IMR-90 (cell line): ENCODE measurements around the gene PDCL2. TPM values are rescaled to one million over a fixed set of nuclear protein-coding genes. Genes with fewer than 3 reads are reported as not detected.

Source experiments
- ATAC-seq: fragments of 200-7000 bp; cut with Tn5 transposase; 2 replicates; pipeline ENCODE4 v1.9.1; 2020; ENCODE audit warnings: low read depth, mild to moderate bottlenecking, moderate library complexity
- BruUV-seq: library from RNA; stranded (reverse); fragments of 400-500 nt; replicated peaks from 2 replicates; lab custom pipeline; 2021; lab: Mats Ljungman, UMichigan
- CTCF ChIA-PET: fragments of 300-600 bp; formaldehyde crosslinking; extraction: SDS; loops from one replicate; lab custom pipeline; 2021; ENCODE audit warnings: antibody characterized with exemption; lab: Yijun Ruan, JAX
- POLR2A ChIA-PET: fragments of 300-600 bp; sonication (Branson Sonifier 250); formaldehyde crosslinking; loops from one replicate; lab custom pipeline; 2022; ENCODE audit warnings: antibody characterized with exemption; ENCODE audit not compliant: unreplicated experiment; lab: Charles Lee
- DNase-seq: peaks from one replicate; pipeline ENCODE4 v3.0.0; 2013
- H2AFZ ChIP-seq: replicated peaks from 2 replicates; pipeline ENCODE3; 2013; ENCODE audit warnings: low read length, mild to moderate bottlenecking; ENCODE audit not compliant: poor library complexity
- H2AK5ac ChIP-seq: 2 replicates; pipeline ENCODE4 v1.6.1; 2013; ENCODE audit warnings: low read depth, low read length, inconsistent platforms
- H2AK9ac ChIP-seq: replicated peaks from 2 replicates; pipeline ENCODE3; 2013; ENCODE audit warnings: mild to moderate bottlenecking, low read depth, low read length, moderate library complexity; ENCODE audit not compliant: poor library complexity
- H2BK120ac ChIP-seq: 2 replicates; pipeline ENCODE4 v1.6.1; 2013; ENCODE audit warnings: low read depth, low read length, inconsistent platforms
- H2BK15ac ChIP-seq: 3 replicates; pipeline ENCODE4 v1.6.1; 2013; ENCODE audit warnings: low read depth, low read length, inconsistent platforms
- H2BK20ac ChIP-seq: 2 replicates; pipeline ENCODE4 v1.6.1; 2013; ENCODE audit warnings: low read depth, mild to moderate bottlenecking, inconsistent platforms, low read length, moderate library complexity
- H2BK5ac ChIP-seq: 2 replicates; pipeline ENCODE4 v1.6.1; 2013; ENCODE audit warnings: mild to moderate bottlenecking, low read depth, low read length, inconsistent platforms; ENCODE audit not compliant: poor library complexity, severe bottlenecking
- H3K14ac ChIP-seq: replicated peaks from 2 replicates; pipeline ENCODE4 v1.6.1; 2013; ENCODE audit warnings: low read depth, low read length, inconsistent platforms
- H3K18ac ChIP-seq: 2 replicates; pipeline ENCODE4 v1.6.1; 2013; ENCODE audit warnings: low read depth, low read length, control low read depth
- H3K23ac ChIP-seq: 2 replicates; pipeline ENCODE4 v1.6.1; 2013; ENCODE audit warnings: low read depth, low read length, inconsistent platforms
- H3K27ac ChIP-seq: 2 replicates; pipeline ENCODE4 v1.5.1; 2013; ENCODE audit warnings: mild to moderate bottlenecking, control low read depth, low read length; ENCODE audit not compliant: insufficient read depth
- H3K27me3 ChIP-seq: 2 replicates; pipeline ENCODE4 v1.6.1; 2013; ENCODE audit warnings: low read length; ENCODE audit not compliant: control insufficient read depth, insufficient read depth
- H3K36me3 ChIP-seq: 2 replicates; pipeline ENCODE4 v1.6.1; 2013; ENCODE audit warnings: low read length, mixed read lengths; ENCODE audit not compliant: control insufficient read depth, insufficient read depth
- H3K4ac ChIP-seq: 2 replicates; pipeline ENCODE4 v1.6.1; 2013; ENCODE audit warnings: low read depth, low read length, inconsistent platforms
- H3K4me1 ChIP-seq: 2 replicates; pipeline ENCODE4 v1.6.1; 2013; ENCODE audit warnings: low read length, mixed read lengths; ENCODE audit not compliant: control insufficient read depth, insufficient read depth
- H3K4me2 ChIP-seq: 2 replicates; pipeline ENCODE4 v1.6.1; 2013; ENCODE audit warnings: low read depth, mild to moderate bottlenecking, control low read depth, low read length, moderate library complexity
- H3K4me3 ChIP-seq: 2 replicates; pipeline ENCODE4 v1.5.1; 2013; ENCODE audit warnings: low read depth, mild to moderate bottlenecking, control low read depth, low read length, moderate library complexity; ENCODE audit not compliant: insufficient read depth
- H3K56ac ChIP-seq: 2 replicates; pipeline ENCODE4 v1.6.1; 2013; ENCODE audit warnings: low read length, inconsistent platforms; ENCODE audit not compliant: insufficient read depth; ENCODE audit errors: extremely low read depth
- H3K79me1 ChIP-seq, 2 experiments: 2 replicates each; pipeline ENCODE4 v1.6.1; 2013; ENCODE audit warnings: low read length in 2 of 2, inconsistent platforms in 1 of 2, low read depth in 1 of 2
- H3K9ac ChIP-seq: 2 replicates; pipeline ENCODE4 v1.6.1; 2013; ENCODE audit warnings: low read depth, low read length, control low read depth
- H3K9me1 ChIP-seq: 2 replicates; pipeline ENCODE4 v1.6.1; 2013; ENCODE audit warnings: low read length, inconsistent platforms; ENCODE audit not compliant: insufficient read depth
- H3K9me3 ChIP-seq: 2 replicates; pipeline ENCODE4 v1.6.1; 2013; ENCODE audit warnings: low read length; ENCODE audit not compliant: control insufficient read depth, insufficient read depth
- H4K20me1 ChIP-seq: 2 replicates; pipeline ENCODE4 v1.6.1; 2013; ENCODE audit warnings: low read length, inconsistent platforms; ENCODE audit not compliant: insufficient read depth
- H4K5ac ChIP-seq: 2 replicates; pipeline ENCODE4 v1.6.1; 2013; ENCODE audit warnings: mild to moderate bottlenecking, low read depth, low read length, control low read depth
- H4K8ac ChIP-seq, 2 experiments: 2 replicates each; pipeline ENCODE4 v1.6.1; 2013; ENCODE audit warnings: low read depth in 2 of 2, low read length in 2 of 2, control low read depth in 1 of 2, inconsistent platforms in 1 of 2
- H4K91ac ChIP-seq: 2 replicates; pipeline ENCODE4 v1.6.1; 2013; ENCODE audit warnings: low read depth, low read length, inconsistent platforms; ENCODE audit not compliant: insufficient read depth
- BHLHE40 ChIP-seq: fragments of 150-350 bp; IDR thresholded peaks from 2 replicates; pipeline ENCODE4 v1.6.1; 2016; ENCODE audit warnings: mild to moderate bottlenecking, low read depth, low read length
- ELK1 ChIP-seq: fragments of 150-350 bp; IDR thresholded peaks from 2 replicates; pipeline ENCODE4 v1.6.1; 2016; ENCODE audit warnings: low read depth, mild to moderate bottlenecking, low read length, moderate library complexity, borderline replicate concordance
- MAFK ChIP-seq: IDR thresholded peaks from 2 replicates; pipeline ENCODE4 v1.6.1; 2012; ENCODE audit warnings: low read depth, low read length, improper control_type of control experiment
- MAZ ChIP-seq: IDR thresholded peaks from 2 replicates; pipeline ENCODE4 v1.6.1; 2012; ENCODE audit warnings: low read depth, mild to moderate bottlenecking, low read length, improper control_type of control experiment, moderate library complexity, borderline replicate concordance
- POLR2A ChIP-seq: IDR thresholded peaks from 2 replicates; pipeline ENCODE4 v1.6.1; 2012; ENCODE audit warnings: mild to moderate bottlenecking, low read depth, low read length
- RAD21 ChIP-seq: IDR thresholded peaks from 2 replicates; pipeline ENCODE4 v1.6.1; 2012; ENCODE audit warnings: low read length, improper control_type of control experiment
- RCOR1 ChIP-seq: IDR thresholded peaks from 2 replicates; pipeline ENCODE4 v1.6.1; 2012; ENCODE audit warnings: mild to moderate bottlenecking, low read length, improper control_type of control experiment; ENCODE audit not compliant: insufficient replicate concordance
- RFX5 ChIP-seq: IDR thresholded peaks from 2 replicates; pipeline ENCODE4 v1.8.0; 2012; ENCODE audit warnings: low read depth, mild to moderate bottlenecking, low read length, moderate library complexity
- WGBS, 2 experiments: methylation state at CpG; one replicate each; pipeline versions ENCODE4 v1.1.5 to v1.1.7; 2013; ENCODE audit warnings: missing lambda C conversion rate in 2 of 2; ENCODE audit not compliant: insufficient read length in 1 of 2; ENCODE audit errors: extremely low coverage in 2 of 2; 5-methylcytosine and 5-hydroxymethylcytosine counted together
- dilution Hi-C: fragments of 300-500 bp; cut with HindIII; formaldehyde crosslinking; loops from one replicate; pipeline ENCODE4 v1.14.3; 2018; ENCODE audit warnings: low sequenced_read_pairs; ENCODE audit not compliant: unreplicated experiment
- in situ Hi-C: fragments of 300-500 bp; cut with MboI; formaldehyde crosslinking; loops from 3 replicates; pipeline ENCODE4 v1.14.3; 2019; ENCODE audit warnings: low sequenced_read_pairs, inconsistent platforms, mixed read lengths
- intact Hi-C: fragments of 100-400 bp; cut with micrococcal nuclease; formaldehyde crosslinking; loops from 2 replicates; pipeline ENCODE4 v1.10.0; 2022
- polyA plus RNA-seq, 3 experiments: library from polyadenylated mRNA; depleted of rRNA; stranded (reverse); fragments of >200 nt; gene quantifications; 2 replicates each; pipeline ENCODE4 v1.2.3, GENCODE V29; 2012; ENCODE audit warnings: low replicate concordance in 1 of 3
- total RNA-seq: library from RNA; depleted of rRNA; stranded (reverse); fragments of >200 nt; gene quantifications from 2 replicates; pipeline ENCODE4 v1.2.3, GENCODE V29; 2012

Gene PDCL2
- total and polyA plus RNA-seq, 2 of the 4 experiments (the other 2 are of a cell fraction) = not detected

- H3K18ac ChIP-seq = no peak overlapping the region
- H2AK9ac ChIP-seq = no peak overlapping the region
- H3K4me1 ChIP-seq = no peaks in the 10 kb centered on the region
- dilution Hi-C loops (no loop called here), intact Hi-C loops (no loop called here), in situ Hi-C loops (no loop called here)
- no peaks in the 10 kb centered on the region for H3K79me1 ChIP-seq
- H3K9me3 ChIP-seq = no peaks in the 10 kb centered on the region
- no peak overlapping the region for H3K27ac ChIP-seq
- H2BK15ac ChIP-seq = no peak overlapping the region
- no peak overlapping the region for H2BK120ac ChIP-seq
- H4K91ac ChIP-seq = no peak overlapping the region
- H3K9ac ChIP-seq = no peak overlapping the region
- H3K27me3 ChIP-seq = 0 out of 2 replicates have a peak, but pooled peaks cover 1% of the 10 kb centered on the region
- ATAC-seq (no peak), DNase-seq (no peak)
- H4K8ac ChIP-seq = no peak overlapping the region
- no peak overlapping the region for H3K4me2 ChIP-seq
- ChIA-PET POLR2A (no interaction called here), CTCF (interaction anchor here (1.4 kb wide), 1 partner anchor 18 kb away, joined by 7 read pairs; no protein-coding TSS in a partner anchor)
- no peaks in the 10 kb centered on the region for H4K20me1 ChIP-seq
- TF ChIP-seq RCOR1 = no peak
- TF ChIP-seq MAZ = no peak
- TF ChIP-seq BHLHE40 = no peak
- no peak for TF ChIP-seq ELK1
- TF ChIP-seq RFX5 = no peak
- no peak for TF ChIP-seq MAFK
- TF ChIP-seq RAD21 = no peak
- no peak for TF ChIP-seq POLR2A
- no peak overlapping the region for H2AFZ ChIP-seq
- H3K9me1 ChIP-seq = no peaks in the 10 kb centered on the region
- H3K56ac ChIP-seq = no peak overlapping the region
- H3K4me3 ChIP-seq = no peak overlapping the region
- no peak overlapping the region for H3K23ac ChIP-seq
- no peaks in the 10 kb centered on the region for H3K36me3 ChIP-seq
- no peak overlapping the region for H2BK20ac ChIP-seq
- no peak overlapping the region for H3K4ac ChIP-seq
- BruUV-seq = no TSS peak
- WGBS, 2 experiments = no CpG with 5 or more reads among the region's 3 CpGs
- H2BK5ac ChIP-seq = no peak overlapping the region
- no peak overlapping the region for H2AK5ac ChIP-seq
- H3K14ac ChIP-seq = no peak overlapping the region
- H4K5ac ChIP-seq = no peak overlapping the region
Observed at GRCh38 chr4:55611358-55612059, 19.5 kb upstream of the PDCL2 start.
